Inflammatory macrophage (primary cell): ENCODE results near the gene KDM7A.

Source experiments
- DNase-seq, 2 donors: peaks; one replicate each; pipeline ENCODE4 v3.0.0-alpha.2; 2020 to 2022

The KDM7A gene

GRCh38 chr7:140053812-140054539 is 122.8 kb downstream of the KDM7A start:
- no peak for DNase-seq

GRCh38 chr7:140051820-140052219 is 125.0 kb downstream of the KDM7A start:
- DNase-seq = peak; percentile 60 to 62

GRCh38 chr7:140050100-140050499 is 126.7 kb downstream of the KDM7A start:
- DNase-seq = no peak

GRCh38 chr7:140049339-140050024 is 127.3 kb downstream of the KDM7A start:
- DNase-seq = no peak

GRCh38 chr7:140048989-140049338 is 127.8 kb downstream of the KDM7A start:
- DNase-seq = no peak

GRCh38 chr7:140048138-140048537 is 128.6 kb downstream of the KDM7A start:
- no peak for DNase-seq

- DNase-seq = no peak
Observed at GRCh38 chr7:140047197-140047596, 129.6 kb downstream of the KDM7A start.

- DNase-seq = no peak
Observed at GRCh38 chr7:140045697-140046096, 131.1 kb downstream of the KDM7A start.

GRCh38 chr7:140044251-140044650 is 132.5 kb downstream of the KDM7A start:
- DNase-seq = no peak

GRCh38 chr7:140042386-140042670 is 134.5 kb downstream of the KDM7A start:
- DNase-seq = no peak

GRCh38 chr7:140041659-140042385 is 135.0 kb downstream of the KDM7A start:
- DNase-seq = no peak

GRCh38 chr7:140039896-140040295 is 136.9 kb downstream of the KDM7A start:
- no peak for DNase-seq

GRCh38 chr7:140039066-140039465 is 137.7 kb downstream of the KDM7A start:
- DNase-seq = no peak

- DNase-seq = peak; percentile 29 to 43
Observed at GRCh38 chr7:140036224-140036962, 140.4 kb downstream of the KDM7A start.

GRCh38 chr7:140035400-140036223 is 141.2 kb downstream of the KDM7A start:
- no peak for DNase-seq
